NCI-H146 treated with DMSO at 0.1 percent for 48 hours (cell line): ENCODE measurements around the gene MED27.
A peak's percentile ranks its signal among the peaks of the same experiment; 100 is the strongest.

Experiments
- DNase-seq: peaks from one replicate; lab custom pipeline; 2025; ENCODE audit not compliant: unreplicated experiment; lab: John Stamatoyannopoulos, UW

Gene MED27

GRCh38 chr9:131839281-131840084, 240.2 kb downstream of the MED27 start:
- no peak for DNase-seq

DNA sequence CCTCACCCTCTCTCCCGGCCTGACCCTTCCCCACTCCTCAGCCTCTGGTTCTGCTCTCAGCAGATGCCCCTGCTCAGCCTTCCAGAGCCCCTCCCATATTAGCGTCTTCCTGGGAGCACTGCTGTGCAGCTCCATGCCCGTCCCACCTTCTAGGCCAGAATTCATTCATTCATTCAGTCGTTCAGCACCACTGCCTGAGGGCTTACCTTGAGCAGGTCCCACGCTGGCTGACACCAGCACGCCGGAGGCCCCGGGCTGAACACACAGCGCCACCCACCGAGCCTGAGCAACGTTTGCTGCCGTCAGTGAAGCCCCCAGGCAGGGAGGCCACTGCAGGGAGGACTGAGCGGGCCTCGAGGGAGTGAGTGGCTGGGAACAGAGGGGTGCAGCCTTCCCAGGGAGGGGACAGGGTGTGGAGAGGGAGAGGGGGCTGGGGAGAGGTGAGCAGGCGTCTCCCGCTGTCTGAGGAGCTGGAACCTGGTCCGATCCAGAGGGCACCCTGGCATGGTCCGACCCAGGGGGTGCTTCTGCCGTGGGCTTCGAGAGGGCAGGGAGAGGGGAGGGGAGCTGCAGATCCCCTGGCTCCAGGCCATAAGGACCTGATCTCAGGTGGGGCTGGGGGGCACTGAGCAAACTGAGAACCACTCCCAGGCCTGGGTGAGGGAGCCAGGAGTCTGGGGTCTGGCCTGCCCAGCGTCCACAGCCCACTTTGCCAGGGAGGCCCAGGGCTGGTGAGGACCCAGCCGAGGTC, 241.0 kb downstream of the MED27 start:
- DNase-seq = no peak

GRCh38 chr9:131837836-131838235, 241.8 kb downstream of the MED27 start:
- no peak for DNase-seq

GRCh38 chr9:131837316-131837715, 242.4 kb downstream of the MED27 start:
- DNase-seq = no peak

- DNase-seq = no peak
These were observed 242.9 kb downstream of the MED27 start for GRCh38 chr9:131836607-131837315.

GRCh38 chr9:131836021-131836420, 243.6 kb downstream of the MED27 start:
- DNase-seq = no peak

DNA sequence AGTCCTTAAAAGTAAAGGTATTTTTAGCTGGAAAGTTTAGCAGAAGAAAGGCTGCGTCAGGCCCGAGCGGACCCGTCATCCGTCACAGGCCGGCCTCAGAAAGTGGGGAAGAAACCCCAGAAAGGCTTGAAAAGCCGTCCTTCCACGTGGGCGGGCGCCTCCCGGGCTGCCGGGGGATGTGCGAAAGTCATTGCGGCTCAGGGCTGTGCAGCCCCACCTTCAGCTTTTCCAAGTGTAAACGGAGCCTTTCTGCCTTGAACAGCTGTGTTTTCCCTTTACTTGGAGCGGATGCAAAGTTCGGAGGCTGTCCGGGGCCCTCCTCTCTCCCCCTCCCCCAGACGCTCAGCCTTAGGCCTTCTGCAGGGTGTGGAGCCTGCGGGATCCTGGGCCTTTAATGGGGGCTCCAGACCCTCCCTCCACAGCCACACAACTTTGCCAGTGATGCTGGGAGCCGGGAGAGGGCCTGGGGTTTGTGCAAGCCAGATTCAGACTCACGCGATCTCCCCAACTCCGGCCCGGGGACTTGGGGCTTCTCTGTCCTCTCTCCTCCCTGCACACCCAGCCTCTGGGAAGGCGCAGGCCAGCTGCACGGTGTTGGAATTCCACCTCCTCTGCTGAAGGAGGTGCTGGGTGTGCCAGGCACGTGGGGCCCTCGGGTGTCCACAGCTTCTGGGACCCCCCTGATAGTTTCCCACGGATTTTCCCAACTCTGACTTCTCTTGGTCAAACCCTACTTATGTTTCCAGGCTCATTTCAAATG, 244.3 kb downstream of the MED27 start:
- DNase-seq = no peak

GRCh38 chr9:131834721-131835120, 244.9 kb downstream of the MED27 start:
- no peak for DNase-seq

DNA sequence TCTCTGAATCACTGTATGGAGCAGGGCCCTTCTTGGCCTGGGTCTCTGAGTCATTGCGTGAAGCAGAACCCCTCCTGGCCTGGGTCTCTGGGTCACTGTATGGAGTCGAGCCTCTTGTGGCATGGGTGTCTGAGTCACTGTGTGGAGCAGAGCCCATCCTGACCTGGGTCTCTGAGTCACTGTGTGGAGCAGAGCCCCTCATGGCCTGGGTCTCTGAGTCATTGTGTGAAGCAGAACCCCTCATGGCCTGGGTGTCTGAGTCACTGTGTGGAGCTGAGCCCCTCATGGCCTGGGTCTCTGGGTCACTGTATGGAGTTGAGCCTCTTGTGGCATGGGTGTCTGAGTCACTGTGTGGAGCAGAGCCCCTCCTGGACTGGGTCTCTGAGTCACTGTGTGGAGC, 245.8 kb downstream of the MED27 start:
- no peak for DNase-seq

DNA sequence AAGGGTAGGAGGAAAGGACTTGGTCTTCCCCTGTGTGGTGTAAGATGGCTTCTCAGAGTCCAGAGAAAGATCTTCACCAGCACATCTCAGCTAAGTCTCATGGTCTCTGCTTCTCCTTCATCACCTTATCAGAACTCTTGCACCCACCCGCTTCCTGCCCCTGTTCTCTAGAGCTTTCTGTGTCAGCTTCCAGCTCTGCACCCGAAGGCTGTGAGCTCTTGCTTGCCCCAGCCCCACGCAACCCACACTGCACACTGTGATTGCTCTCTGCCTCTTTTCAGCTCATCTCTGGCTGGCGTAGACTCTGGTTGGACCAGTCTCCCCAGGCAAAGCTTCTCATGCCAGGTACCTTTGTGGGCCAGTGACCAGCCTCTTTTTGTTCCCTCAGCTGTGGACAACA, 246.6 kb downstream of the MED27 start:
- no peak for DNase-seq

- no peak for DNase-seq
These were observed 248.1 kb downstream of the MED27 start for GRCh38 chr9:131831380-131832165.

- no peak for DNase-seq
These were observed 251.8 kb downstream of the MED27 start for GRCh38 chr9:131827821-131828369.

- no peak for DNase-seq
These were observed 252.6 kb downstream of the MED27 start for GRCh38 chr9:131826966-131827525.

DNA sequence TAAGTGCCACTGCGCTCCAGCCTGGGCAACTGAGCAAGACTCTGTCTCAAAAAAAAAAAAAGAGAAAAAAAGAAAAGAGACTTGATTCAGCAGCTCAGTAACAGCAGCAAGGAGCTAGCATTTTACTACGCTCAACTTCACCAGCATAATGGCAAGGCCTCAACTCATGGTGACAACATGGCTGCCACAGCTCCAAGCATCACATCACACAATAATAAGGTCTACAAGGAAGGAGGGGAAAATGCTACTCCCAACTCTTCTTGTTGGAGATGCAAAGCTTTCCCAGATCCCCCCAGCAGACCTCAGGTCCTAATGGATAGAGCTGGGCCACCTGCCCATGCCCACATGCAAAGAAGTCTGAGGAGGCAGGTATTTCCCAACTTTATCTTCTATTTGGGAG, 253.6 kb downstream of the MED27 start:
- no peak for DNase-seq

DNA sequence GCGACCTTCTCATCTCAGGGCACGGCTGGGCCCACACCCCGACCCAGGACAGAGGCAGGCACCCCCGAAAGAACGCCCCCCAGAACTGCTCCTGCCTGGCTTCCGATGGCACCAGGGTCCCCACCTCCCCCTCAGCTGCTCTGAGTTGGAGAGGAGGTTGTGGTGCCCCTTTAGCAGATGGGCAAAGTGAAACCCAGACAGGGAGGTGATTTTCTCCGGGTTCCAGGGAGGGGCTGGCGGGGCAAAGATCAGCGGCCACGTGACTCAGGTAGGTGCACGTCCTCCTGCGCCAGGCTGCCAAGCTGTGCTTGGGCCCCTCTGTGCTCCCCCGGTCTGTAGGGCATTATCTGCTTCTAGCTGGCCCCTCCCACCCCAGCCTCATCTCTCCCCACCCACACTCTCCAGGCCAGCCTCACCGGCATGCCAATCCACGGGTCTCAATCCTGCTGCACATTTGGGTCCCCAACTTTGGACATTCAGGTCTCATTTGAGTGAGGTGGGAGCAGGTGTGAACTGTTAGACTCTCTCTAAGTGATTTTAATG, 254.6 kb downstream of the MED27 start:
- DNase-seq = no peak

- DNase-seq = no peak
These were observed 255.5 kb downstream of the MED27 start for GRCh38 chr9:131824155-131824594.

DNA sequence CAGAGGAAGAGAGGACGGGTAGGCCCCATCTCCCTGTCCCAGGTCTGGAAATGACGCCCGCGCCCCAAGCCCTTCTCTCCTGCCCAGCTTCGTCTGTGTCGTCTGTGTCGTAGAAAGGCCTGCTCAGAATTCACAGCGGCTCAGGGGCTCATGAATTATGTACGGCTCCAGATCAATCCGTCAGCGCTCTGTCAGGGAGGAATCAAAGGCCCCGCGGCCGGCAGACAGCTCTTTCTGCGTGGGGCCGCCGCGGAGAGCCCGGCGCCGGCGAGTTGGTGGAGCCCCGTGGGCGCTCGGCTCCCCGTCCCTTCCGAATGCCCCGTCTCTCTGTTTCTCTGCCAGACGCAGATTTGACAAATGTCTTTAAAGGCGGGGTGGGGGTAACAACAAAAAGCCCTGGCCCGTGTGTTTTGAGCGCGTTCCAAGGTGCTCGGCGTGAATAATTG, 255.9 kb downstream of the MED27 start:
- no peak for DNase-seq

GRCh38 chr9:131818089-131818488, 261.6 kb downstream of the MED27 start:
- DNase-seq = no peak

GRCh38 chr9:131817627-131818026, 262.0 kb downstream of the MED27 start:
- peak; percentile 46 for DNase-seq
